DMS79 treated with DMSO at 0.1 percent for 48 hours (cell line): ENCODE data around the gene THAP7.

Experiments
- DNase-seq: peaks from one replicate; lab custom pipeline; 2025; lab: John Stamatoyannopoulos, UW

The THAP7 gene

GRCh38 chr22:20993304-20994127 lies 8.4 kb downstream of the THAP7 start:
- no peak for DNase-seq

- no peak for DNase-seq
Observed at GRCh38 chr22:20992456-20993303, 9.2 kb downstream of the THAP7 start.

- no peak for DNase-seq
Observed at GRCh38 chr22:20992056-20992442, 9.9 kb downstream of the THAP7 start.

GRCh38 chr22:20991252-20992055 lies 10.5 kb downstream of the THAP7 start:
- no peak for DNase-seq

GRCh38 chr22:20990184-20991180 lies 11.4 kb downstream of the THAP7 start:
- DNase-seq: no peak

GRCh38 chr22:20989323-20990138 lies 12.4 kb downstream of the THAP7 start:
- DNase-seq: no peak

GRCh38 chr22:20988573-20989322 lies 13.2 kb downstream of the THAP7 start:
- DNase-seq: no peak

GRCh38 chr22:20987375-20987774 lies 14.5 kb downstream of the THAP7 start:
- no peak for DNase-seq

- no peak for DNase-seq
Observed at GRCh38 chr22:20986365-20986764, 15.6 kb downstream of the THAP7 start.

GRCh38 chr22:20985720-20986119 lies 16.2 kb downstream of the THAP7 start:
- DNase-seq: no peak

- no peak for DNase-seq
Observed at GRCh38 chr22:20983081-20983771, 18.7 kb downstream of the THAP7 start.

GRCh38 chr22:20982563-20982882 lies 19.4 kb downstream of the THAP7 start:
- no peak for DNase-seq

GRCh38 chr22:20981787-20982562 lies 19.9 kb downstream of the THAP7 start, which contains the start of gene LZTR1:
LZTR1 (plus strand) TSS chr22:20982297; CDS start chr22:20982372, 75 bp downstream.
- DNase-seq: peak; percentile 16

GRCh38 chr22:20980938-20981722 lies 20.8 kb downstream of the THAP7 start:
- no peak for DNase-seq

GRCh38 chr22:20980523-20980922 lies 21.4 kb downstream of the THAP7 start:
- no peak for DNase-seq

GRCh38 chr22:20979940-20980453 lies 21.9 kb downstream of the THAP7 start:
- DNase-seq: no peak

- DNase-seq: no peak
Observed at GRCh38 chr22:20979243-20979809, 22.6 kb downstream of the THAP7 start.
